Measurements from ENCODE around the gene ADISSP. TPM values are rescaled to one million over a fixed set of nuclear protein-coding genes. Genes with fewer than 3 reads are reported as not detected.
A peak's percentile ranks its signal among the peaks of the same experiment; 100 is the strongest.

ADISSP gene
- polyA plus RNA-seq, 3 donors, result 59.6 to 78.5 (median 68.5) TPM

- intact Hi-C loops (cut with micrococcal nuclease), result loop anchor here in 1 of 2 donors (5.0 kb wide), 1 partner anchor 68 kb away; no protein-coding TSS in a partner anchor
- H3K27ac ChIP-seq (ENCODE audit: low read depth in 1 of 2, low read length in 2 of 2), result no peak overlapping the region
- TF ChIP-seq CTCF (IDR thresholded peaks at IDR 0.05), result no peak
- Mint-ChIP-seq H3K4me1 (peaks cover 9% of the 10 kb centered on the region), H3K27me3 (ENCODE audit: low read depth in 3 of 3) (peaks cover 8 to 29% (median 22%) of the 10 kb centered on the region in 3 donors), H3K36me3 (no peaks in the 10 kb centered on the region), H3K9me3 (peaks cover 0 to 3% (median 0%) of the 10 kb centered on the region in 7 donors), H3K4me3 (peak overlapping the region; percentile 65 to 82), H3K27ac (peak overlapping the region in 5 of 7 donors; percentile 14 to 73 (median 44))
- H3K9me3 ChIP-seq (replicated peaks in 1 of 2; ENCODE audit: control insufficient read depth in 1 of 2, insufficient read depth in 1 of 2, low read length in 2 of 2), result no peaks in the 10 kb centered on the region
- no peaks in the 10 kb centered on the region for H3K27me3 ChIP-seq (ENCODE audit: control insufficient read depth in 2 of 2, insufficient read depth in 2 of 2, low read length in 2 of 2)
- no peaks in the 10 kb centered on the region for H3K36me3 ChIP-seq (replicated peaks in 1 of 2; ENCODE audit: control insufficient read depth in 1 of 2, insufficient read depth in 2 of 2, low read length in 2 of 2)
- peak overlapping the region; percentile 41 for H2AFZ ChIP-seq (ENCODE audit: insufficient read depth, low read depth, low read length, poor library complexity, severe bottlenecking)
- no peak overlapping the region for H3K9ac ChIP-seq (ENCODE audit: insufficient read depth, low read length, poor library complexity, severe bottlenecking)
- peak overlapping the region; percentile 53 for H3K4me2 ChIP-seq (replicated peaks; ENCODE audit: extremely low read depth, low read length, poor library complexity, severe bottlenecking)
- no peaks in the 10 kb centered on the region for H4K20me1 ChIP-seq (ENCODE audit: insufficient read depth, low read length)
- peaks cover 6 to 17% of the 10 kb centered on the region in 2 donors for H3K4me1 ChIP-seq (ENCODE audit: control insufficient read depth in 1 of 2, insufficient read depth in 2 of 2, low read length in 2 of 2)
- no peaks in the 10 kb centered on the region for H3K79me2 ChIP-seq (ENCODE audit: insufficient read depth, low read length)
- WGBS (ENCODE audit: insufficient coverage), result 48% methylated on average over 41 of the region's 45 CpGs
- DNase-seq, result peak; percentile 77 to 86 (median 83)
- peak overlapping the region in 1 of 3 experiments; percentile 55 for H3K4me3 ChIP-seq (replicated peaks in 1 of 3; ENCODE audit: low read depth in 2 of 3, low read length in 3 of 3)
Measured at GRCh38 chr20:3744806-3745685, 22.5 kb downstream of the ADISSP start.

- Mint-ChIP-seq H3K27ac (no peak overlapping the region), H3K4me1 (peaks cover 9% of the 10 kb centered on the region), H3K4me3 (peak overlapping the region in 1 of 2 donors; percentile 82)
Measured at GRCh38 chr20:3744037-3744436, 23.5 kb downstream of the ADISSP start.

More at GRCh38 chr20:3744037-3744436, 23.5 kb downstream of the ADISSP start:
- Mint-ChIP-seq H3K9me3 (peaks cover 0 to 3% (median 0%) of the 10 kb centered on the region in 7 donors), H3K36me3 (no peaks in the 10 kb centered on the region), H3K27me3 (ENCODE audit: low read depth in 3 of 3) (peaks cover 8 to 29% (median 23%) of the 10 kb centered on the region in 3 donors)
- no peak for DNase-seq
- Histone ChIP-seq H3K36me3 (replicated peaks in 1 of 2; ENCODE audit: control insufficient read depth in 1 of 2, insufficient read depth in 2 of 2, low read length in 2 of 2) (no peaks in the 10 kb centered on the region), H3K9me3 (replicated peaks in 1 of 2; ENCODE audit: control insufficient read depth in 1 of 2, insufficient read depth in 1 of 2, low read length in 2 of 2) (no peaks in the 10 kb centered on the region), H3K4me3 (replicated peaks in 1 of 3; ENCODE audit: low read depth in 2 of 3, low read length in 3 of 3) (no peak overlapping the region), H3K4me2 (replicated peaks; ENCODE audit: extremely low read depth, low read length, poor library complexity, severe bottlenecking) (no peak overlapping the region), H4K20me1 (ENCODE audit: insufficient read depth, low read length) (no peaks in the 10 kb centered on the region), H3K79me2 (ENCODE audit: insufficient read depth, low read length) (no peaks in the 10 kb centered on the region), H3K27me3 (ENCODE audit: control insufficient read depth in 2 of 2, insufficient read depth in 2 of 2, low read length in 2 of 2) (no peaks in the 10 kb centered on the region), H3K27ac (ENCODE audit: low read depth in 1 of 2, low read length in 2 of 2) (no peak overlapping the region), H3K9ac (ENCODE audit: insufficient read depth, low read length, poor library complexity, severe bottlenecking) (no peak overlapping the region), H2AFZ (ENCODE audit: insufficient read depth, low read depth, low read length, poor library complexity, severe bottlenecking) (peak overlapping the region; percentile 41), H3K4me1 (ENCODE audit: control insufficient read depth in 1 of 2, insufficient read depth in 2 of 2, low read length in 2 of 2) (peaks cover 6 to 13% of the 10 kb centered on the region in 2 donors)
- no peak for TF ChIP-seq CTCF (IDR thresholded peaks at IDR 0.05)
- intact Hi-C loops (cut with micrococcal nuclease), result no loop called here
- no CpG with 5 or more reads among the region's 1 CpG for WGBS (ENCODE audit: insufficient coverage)

Data from CD14-positive monocyte (primary cell).